ENCODE data around the gene SH3BP4. TPM values are rescaled to one million over a fixed set of nuclear protein-coding genes. Genes with fewer than 3 reads are reported as not detected.

Gene SH3BP4
- total and polyA plus RNA-seq, 2 of the 13 experiments (the other 11 are each of a cell fraction or from before 2014, with no cell fraction given), result 34.6 to 99.1 TPM

DNA sequence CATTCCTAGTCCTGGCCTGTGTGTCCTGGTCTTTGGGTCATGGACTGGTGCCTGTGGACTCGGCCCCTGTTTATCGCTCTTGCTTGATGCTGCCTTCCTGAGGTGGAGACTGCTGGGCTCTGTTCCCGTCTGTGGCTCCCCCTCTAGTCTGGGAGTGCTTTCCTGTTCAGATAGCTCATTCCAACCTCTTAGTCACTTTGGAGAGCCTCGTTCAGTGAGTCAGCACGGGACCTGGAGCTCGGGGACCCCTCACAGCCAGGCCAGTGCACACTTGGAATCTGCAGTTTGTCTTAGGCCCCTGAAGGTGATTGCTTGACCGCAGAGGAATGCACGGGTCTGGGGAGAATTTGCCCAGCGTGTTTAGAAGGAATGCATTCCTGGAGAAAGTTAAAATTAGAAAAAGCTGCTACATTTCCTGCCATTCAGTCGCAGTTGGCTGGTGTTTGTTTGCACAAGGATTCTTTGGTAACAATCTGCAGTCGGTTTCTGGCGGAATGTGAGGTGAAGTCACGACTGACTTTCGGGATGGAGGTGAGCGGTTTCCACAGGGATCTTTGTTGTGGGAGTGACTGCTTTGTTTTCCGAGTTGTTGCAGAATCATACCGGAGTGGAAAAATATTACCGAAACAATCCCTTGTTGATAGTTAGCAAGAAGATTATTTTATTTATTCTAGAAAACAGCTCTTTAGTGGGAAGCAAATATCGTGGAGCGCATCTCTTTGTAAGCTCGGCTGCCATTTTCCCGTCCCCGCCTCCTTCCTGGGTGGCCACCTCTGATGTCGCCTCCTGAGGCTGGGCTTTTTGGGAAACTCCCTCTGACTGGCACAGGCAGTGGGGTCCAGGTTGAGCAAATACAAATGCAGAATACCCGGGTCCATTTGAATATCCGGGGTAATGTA, 29.6 kb downstream of the SH3BP4 start (continued):
- TF ChIP-seq FOXJ3 (CRISPR knock-in tag; IDR thresholded peaks at IDR 0.05; ENCODE audit: borderline replicate concordance), result no peak
- TF ChIP-seq ZNF891 (CRISPR knock-in tag; IDR thresholded peaks at IDR 0.05), result 0 out of 2 replicates have a peak, but pooled peaks have one; percentile 39
- no peak for TF ChIP-seq ZBTB40 (IDR thresholded peaks at IDR 0.05)
- TF ChIP-seq ZBTB40 (CRISPR knock-in tag; IDR thresholded peaks at IDR 0.05), result no peak
- no peak for TF ChIP-seq KLF12 (CRISPR knock-in tag; IDR thresholded peaks at IDR 0.05; ENCODE audit: borderline replicate concordance)
- no peak for TF ChIP-seq ZNF333 (CRISPR knock-in tag; IDR thresholded peaks at IDR 0.05; ENCODE audit: borderline replicate concordance)
- TF ChIP-seq TFDP2 (CRISPR knock-in tag; IDR thresholded peaks at IDR 0.05), result no peak
- TF ChIP-seq ZNF160 (CRISPR knock-in tag; IDR thresholded peaks at IDR 0.05), result no peak
- TF ChIP-seq SETDB1 (CRISPR knock-in tag; IDR thresholded peaks at IDR 0.05; ENCODE audit: borderline replicate concordance), result no peak
- TF ChIP-seq E2F1 (CRISPR knock-in tag; IDR thresholded peaks at IDR 0.05), result no peak
- no peak for TF ChIP-seq ZFYVE20 (CRISPR knock-in tag; IDR thresholded peaks at IDR 0.05; ENCODE audit: borderline replicate concordance, low read depth)
- TF ChIP-seq ZNF703 (CRISPR knock-in tag; IDR thresholded peaks at IDR 0.05; ENCODE audit: borderline replicate concordance), result no peak
- TF ChIP-seq ZNF121 (CRISPR knock-in tag; IDR thresholded peaks at IDR 0.05), result no peak
- no peak for TF ChIP-seq ZNF557 (CRISPR knock-in tag; IDR thresholded peaks at IDR 0.05)
- TF ChIP-seq GZF1 (CRISPR knock-in tag; IDR thresholded peaks at IDR 0.05), result no peak
- no peak for TF ChIP-seq ZNF552 (CRISPR knock-in tag; IDR thresholded peaks at IDR 0.05; ENCODE audit: borderline replicate concordance)

Data from HepG2 (cell line).